ENCODE measurements around the gene LTA4H.
"Not testable (repeated sequence)": the region's sequence is repeated elsewhere in the genome, so short reads cannot be mapped to it uniquely, and the experiment has no call there.

The LTA4H gene

DNA sequence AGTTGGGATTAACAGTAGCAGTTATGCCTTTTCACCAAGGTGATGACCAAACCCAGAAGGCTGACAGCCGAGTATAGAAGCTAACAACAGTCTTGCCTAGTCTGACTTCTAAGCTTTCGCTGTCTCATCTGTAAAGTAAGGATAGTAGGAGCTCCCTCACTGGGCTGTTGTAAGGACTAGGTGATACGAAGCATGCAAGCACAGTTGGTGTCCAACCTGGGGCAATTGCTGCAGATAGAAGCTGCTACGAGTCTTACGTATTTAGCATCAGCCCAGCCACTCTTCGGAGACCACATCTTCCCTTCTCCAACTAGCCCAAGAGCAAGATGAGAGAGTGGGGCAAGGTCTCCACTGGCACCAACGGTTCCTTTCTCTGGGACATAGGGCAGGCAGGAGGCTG lies 45.3 kb downstream of the LTA4H start:
- no peak for DNase-seq (ENCODE audit: low spot score)

DNA sequence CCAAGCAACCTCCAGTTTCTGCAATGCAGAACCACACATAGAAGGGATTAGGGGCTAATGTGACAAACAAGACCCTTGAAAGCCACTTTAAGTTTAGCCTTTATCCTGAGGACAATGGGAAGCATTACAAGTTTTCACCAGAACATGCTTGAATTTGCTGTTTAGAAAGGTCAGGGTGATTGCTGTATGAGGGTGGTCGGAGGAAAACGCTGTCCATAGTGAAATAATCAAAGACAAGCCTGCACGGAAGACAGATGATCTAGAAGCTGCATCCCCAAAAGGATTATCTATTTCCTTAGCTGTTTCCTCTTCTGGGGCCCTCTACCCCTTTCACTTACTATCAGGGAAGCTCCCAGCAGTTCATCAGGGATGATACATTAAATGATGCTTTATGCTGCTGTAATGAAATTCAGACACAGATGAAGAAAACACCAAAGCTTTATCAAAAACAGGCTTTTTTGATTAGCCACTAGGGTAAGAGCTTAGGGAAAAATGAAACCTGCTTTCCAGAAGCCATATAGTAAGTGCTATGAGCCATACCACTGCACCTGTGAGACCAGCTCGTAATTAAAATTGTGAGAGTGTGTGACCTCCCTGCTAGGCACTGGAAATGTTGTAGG lies 45.8 kb downstream of the LTA4H start:
- no peak for DNase-seq (ENCODE audit: low spot score)

GRCh38 chr12:95988506-95989275 lies 46.7 kb downstream of the LTA4H start:
- DNase-seq (ENCODE audit: low spot score): no peak

DNA sequence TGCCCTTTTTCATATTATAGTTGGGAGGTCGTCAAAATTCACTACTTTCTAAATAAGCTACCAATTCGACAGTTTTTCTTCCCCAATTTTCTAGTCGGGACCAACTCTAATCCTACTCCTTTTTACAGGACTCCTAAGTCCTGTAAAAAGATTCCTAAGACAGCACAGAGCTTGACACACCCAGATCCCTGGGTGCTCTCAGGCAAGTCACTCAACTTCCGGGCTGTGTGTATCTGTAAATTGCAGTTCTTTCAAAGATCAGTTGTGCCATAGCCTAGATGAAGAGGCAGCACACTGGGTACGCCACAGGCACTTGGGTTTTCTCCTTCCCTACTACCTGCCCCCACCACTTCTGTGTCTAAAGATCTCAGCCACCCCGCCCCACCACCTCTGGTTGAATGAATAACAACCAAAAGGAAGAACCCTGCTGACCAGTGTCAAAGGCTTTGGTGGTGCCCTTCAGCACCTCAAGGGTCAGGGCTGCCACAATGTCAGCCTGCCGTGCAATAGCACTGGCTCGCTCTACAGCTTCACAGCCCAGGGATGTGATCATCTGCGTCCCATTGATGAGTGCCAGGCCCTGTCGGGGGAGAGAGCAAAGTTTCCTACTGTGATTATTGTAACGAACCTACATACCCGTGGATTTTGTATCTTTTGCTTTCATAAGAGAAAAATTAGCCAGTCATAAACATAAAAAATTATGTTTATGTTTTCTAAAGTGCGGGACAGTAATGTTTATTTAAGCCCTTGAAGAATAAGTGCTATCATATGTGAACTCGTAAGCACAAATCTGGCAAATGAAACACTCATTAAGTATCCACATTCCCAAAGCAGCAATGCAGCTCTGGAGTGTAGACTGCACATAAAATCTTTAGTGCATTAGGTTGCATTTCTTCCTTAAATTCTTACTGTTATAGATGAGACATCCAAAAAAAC lies 48.5 kb downstream of the LTA4H start:
- no peak for DNase-seq (ENCODE audit: low spot score)

DNA sequence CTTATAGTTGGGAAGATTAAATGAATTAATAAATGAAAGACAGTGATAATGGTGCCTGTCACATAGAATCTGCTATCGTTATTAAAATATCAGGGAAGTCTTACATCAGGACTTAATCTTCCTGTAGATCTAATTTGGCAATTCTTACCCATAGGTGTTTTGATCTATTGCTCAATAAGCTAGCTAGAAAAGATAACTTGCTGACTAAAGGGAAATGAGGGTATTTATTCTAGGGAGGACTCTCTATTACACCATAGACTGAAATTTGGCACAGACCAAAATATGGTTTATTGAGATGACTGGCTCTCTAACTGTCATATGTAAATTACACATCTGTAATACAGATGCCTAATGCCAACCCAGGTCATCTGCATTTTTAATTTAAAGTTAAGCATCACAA lies 50.7 kb downstream of the LTA4H start:
- no peak for DNase-seq (ENCODE audit: low spot score)

DNA sequence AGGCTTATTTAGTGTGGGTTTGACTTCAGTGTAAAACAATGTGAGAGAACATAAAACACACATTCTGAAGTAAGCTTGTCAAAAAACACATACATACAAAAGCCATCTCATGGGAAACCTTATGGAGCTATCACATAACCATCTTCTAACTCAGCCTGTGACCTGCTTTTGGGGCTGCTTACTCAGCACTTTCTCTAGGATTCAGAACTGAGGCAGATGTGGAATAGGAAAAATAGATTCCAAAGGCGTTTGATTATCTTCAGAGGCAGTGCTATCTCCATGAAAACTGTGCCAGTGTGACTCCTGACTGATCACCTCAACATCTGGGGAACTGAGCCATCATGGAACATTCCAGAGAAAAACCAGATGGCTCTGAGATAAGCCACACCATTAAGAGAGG lies 52.8 kb downstream of the LTA4H start:
- DNase-seq (ENCODE audit: low spot score): no peak

DNA sequence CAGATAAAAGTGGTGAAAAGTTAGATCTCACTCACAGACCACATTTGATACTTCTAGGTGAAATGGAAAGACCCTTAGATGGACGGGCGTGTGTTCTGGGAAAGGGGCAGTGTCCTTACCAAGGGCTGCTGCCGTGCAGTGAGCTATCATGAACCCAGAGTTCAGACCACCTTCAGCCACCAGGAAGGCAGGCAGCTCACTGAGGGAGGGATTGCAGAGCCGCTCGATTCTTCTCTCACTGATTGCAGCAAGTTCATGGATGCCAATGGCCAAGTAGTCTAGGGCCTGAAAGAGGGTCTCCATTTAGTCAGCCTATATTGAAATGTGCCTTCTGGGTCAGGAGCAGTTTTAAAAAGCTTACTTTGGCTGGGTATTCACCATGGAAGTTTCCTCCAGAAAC lies 55.0 kb downstream of the LTA4H start:
- DNase-seq (ENCODE audit: low spot score): no peak

DNA sequence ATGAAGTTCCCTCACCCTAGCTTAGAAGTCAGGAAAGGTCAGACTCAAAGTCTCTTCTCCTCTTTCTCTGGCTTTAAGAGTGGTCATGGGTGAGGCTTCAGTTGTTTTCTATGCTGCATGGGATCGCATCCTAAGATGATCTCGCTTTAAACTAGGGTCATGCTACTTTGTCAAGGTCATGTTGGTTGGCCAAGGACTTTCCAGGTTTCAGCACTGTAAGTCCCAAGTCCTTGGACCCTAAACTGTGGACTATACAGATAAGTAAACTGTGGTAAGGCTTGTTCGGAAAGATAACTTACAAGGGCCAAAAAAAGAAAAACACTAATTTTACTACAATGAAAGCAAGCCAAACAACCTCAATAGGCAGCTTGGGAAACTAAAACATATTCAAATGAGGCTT lies 56.6 kb downstream of the LTA4H start:
- DNase-seq (ENCODE audit: low spot score): no peak

DNA sequence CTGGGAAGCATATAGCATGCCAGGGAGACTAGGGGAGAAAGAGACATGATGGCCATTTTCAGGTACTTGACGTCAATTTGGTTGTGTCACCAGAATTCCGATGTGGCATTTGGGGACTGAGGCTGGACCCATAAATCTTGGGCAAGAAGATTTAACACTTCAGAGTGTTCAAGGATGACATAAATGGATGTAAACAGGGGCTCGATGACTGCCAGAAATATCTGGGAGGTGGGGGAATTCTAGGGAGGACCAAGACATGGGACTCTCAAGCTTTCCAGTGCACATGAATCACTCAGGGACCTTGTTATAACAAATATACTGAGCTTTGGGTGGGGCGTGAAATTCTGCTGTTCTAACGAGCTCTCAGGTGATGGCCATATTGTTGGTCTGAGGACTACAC lies 57.0 kb downstream of the LTA4H start:
- DNase-seq (ENCODE audit: low spot score): no peak

DNA sequence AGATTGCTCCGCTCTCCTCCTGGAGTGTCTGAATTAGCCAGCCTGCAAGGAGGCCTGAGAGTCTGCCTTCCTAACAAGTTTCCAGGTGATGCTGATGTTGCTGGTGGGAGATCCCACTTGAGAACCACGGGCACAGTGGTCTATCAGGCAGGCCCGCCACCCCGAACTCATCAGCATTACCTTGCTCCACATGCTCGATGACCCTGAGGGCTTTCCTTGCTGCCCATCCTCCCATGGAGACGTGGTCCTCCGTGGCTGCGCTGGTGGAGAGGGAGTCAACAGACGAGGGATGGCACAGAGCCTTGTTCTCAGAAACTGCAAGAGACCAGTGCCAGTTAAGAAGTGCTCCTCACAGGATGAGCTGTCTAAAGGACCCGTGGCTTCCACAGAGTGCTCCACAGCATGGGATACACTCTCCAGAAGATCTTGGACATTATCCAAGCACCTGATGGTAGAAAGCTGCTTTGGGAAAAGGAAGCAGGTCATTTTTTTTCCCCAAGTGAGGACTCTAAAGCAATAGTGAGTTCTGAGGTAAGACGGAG lies 57.6 kb downstream of the LTA4H start:
- no peak for DNase-seq (ENCODE audit: low spot score)

- no peak for DNase-seq (ENCODE audit: low spot score)
These were observed 59.0 kb downstream of the LTA4H start for GRCh38 chr12:95976416-95976832.

GRCh38 chr12:95975491-95975890 lies 59.9 kb downstream of the LTA4H start:
- no peak for DNase-seq (ENCODE audit: low spot score)

DNA sequence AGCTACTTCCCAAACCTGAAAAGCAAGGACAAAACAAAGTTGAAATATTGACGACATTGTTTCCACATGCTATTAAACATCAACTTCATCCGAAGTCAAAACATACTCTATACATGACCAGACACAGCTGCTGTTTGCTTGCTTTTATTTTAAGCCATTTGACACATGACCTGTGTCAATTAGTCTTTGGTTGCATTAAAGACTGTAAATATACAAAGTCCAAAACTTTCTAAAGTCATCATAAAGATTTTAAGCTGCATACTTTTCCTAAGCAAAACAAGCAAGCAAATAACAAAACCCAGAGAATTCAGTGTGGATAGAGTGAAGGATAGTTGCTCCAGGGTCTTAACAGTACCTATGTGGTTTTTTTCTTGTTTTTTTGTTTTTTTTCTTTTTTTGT lies 61.0 kb downstream of the LTA4H start:
- DNase-seq (ENCODE audit: low spot score): no peak

GRCh38 chr12:95972832-95973456 lies 62.4 kb downstream of the LTA4H start:
- DNase-seq (ENCODE audit: low spot score): no peak

DNA sequence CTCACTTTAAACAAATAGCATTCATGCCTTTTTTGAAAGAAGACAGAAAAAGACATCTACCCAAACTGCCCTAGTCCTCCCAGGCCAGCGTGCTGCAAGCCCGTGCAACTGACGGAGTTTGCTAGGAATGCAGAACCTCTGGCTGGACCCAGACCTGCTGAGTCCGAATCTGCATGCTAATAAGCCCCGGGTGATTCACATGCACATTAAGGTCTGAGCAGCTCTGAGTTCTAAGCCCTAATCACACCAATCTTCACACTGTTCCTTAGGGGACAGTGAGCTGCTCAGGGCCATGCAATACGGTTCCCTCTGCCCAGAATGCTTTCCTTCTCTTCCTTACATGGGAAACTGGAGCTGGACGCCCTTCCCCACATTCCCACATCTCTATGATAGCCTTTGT lies 64.5 kb downstream of the LTA4H start:
- DNase-seq (ENCODE audit: low spot score): no peak

GRCh38 chr12:95969116-95969515 lies 66.3 kb downstream of the LTA4H start:
- DNase-seq (ENCODE audit: low spot score): not testable (repeated sequence)

DNA sequence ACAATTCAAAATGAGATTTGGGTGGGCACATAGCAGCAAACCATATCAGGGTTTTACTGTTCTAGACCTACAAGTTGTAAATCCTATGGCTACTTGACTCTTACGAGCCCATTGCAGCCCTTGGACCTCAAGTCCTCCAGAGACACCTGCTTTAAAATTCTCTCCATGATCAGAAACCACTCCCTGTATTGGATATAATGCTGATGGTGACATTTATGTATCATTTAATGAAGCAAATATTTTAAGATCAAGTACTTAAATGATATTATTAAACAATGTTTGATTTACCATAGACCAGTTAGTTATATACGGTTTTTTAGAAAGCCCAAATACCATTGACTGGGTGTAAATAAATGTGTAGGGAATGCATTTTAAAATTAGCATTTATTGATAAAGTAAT lies 68.1 kb downstream of the LTA4H start:
- DNase-seq (ENCODE audit: low spot score): no peak

GRCh38 chr12:95966287-95966870 lies 69.0 kb downstream of the LTA4H start:
- no peak for DNase-seq (ENCODE audit: low spot score)

DNA sequence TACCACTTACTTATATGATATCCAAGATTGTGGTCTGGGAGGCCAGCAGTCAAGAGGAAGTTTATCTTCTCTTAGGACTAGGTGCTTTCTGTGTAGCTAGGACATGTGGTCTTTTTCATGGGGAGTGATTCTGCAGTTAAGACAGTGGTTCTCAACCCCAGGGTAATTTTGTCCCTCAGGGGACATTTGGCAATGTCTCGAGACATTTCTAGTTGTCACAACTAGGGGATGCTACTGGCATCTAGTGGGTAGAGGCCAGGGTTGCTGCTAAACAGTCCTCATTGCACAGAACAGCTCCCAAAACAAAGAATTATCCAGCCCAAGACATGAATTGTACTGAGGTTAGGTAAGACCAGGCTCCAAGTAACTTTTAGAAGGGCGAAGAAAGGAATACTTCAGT lies 72.3 kb downstream of the LTA4H start:
- no peak for DNase-seq (ENCODE audit: low spot score)

DNA sequence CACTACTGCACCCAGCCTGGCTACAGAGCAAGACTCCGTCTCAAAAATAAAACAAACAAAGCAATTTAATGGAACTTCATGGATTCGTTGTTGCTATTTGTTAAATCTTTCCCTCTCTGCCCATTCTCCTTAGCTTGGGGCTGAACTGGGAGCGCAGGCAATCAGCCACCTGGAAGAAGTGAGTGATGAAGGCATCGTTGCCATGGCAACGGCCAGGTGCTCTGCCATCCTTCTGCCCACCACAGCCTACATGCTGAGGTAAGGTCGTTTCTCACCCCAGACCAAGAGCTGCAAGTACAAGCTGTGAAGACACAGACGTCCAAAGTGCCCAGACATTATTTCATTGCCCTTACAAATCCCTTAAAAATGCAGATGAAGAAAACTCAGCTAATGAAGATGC lies 73.2 kb downstream of the LTA4H start:
- no peak for DNase-seq (ENCODE audit: low spot score)

GRCh38 chr12:95960241-95960640 lies 75.1 kb downstream of the LTA4H start:
- DNase-seq (ENCODE audit: low spot score): no peak

DNA sequence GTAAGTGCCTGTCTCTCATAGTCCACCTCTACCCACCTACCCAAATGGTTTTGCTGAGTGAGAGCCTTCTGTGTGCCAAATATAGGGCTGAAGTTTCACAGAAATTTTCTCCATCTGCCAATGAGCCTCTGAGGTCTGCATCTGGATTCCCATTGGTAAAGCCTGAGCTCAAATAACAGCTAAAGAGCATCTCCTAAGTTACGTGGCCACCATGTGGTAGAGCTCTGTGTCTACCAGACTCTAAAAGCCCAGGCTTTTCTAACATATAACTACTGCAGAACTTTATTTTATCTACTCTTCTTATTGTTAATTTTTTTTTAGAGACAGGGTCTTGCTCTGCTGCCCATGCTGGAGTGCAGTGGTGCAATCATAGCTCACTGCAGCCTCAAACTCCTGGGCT lies 76.3 kb downstream of the LTA4H start:
- DNase-seq (ENCODE audit: low spot score): no peak
